OCI-LY3 (cell line): Measurements from ENCODE around the gene RAD51B.

Source experiments
- EZH2phosphoT487 ChIP-seq: fragments of 200-600 bp; shearing (Covaris generic); IDR thresholded peaks from 2 replicates; pipeline ENCODE4 v1.6.1; 2018; ENCODE audit warnings: antibody characterized with exemption, mixed run types, low read depth
- TF ChIP-seq, protein P1 (sequence below): fragments of 200-600, 300-600 bp; sonication (generic); IDR thresholded peaks from 2 replicates; pipeline ENCODE4 v1.5.1; 2014; ENCODE audit warnings: antibody characterized with exemption, low read length, low read depth

DNA sequence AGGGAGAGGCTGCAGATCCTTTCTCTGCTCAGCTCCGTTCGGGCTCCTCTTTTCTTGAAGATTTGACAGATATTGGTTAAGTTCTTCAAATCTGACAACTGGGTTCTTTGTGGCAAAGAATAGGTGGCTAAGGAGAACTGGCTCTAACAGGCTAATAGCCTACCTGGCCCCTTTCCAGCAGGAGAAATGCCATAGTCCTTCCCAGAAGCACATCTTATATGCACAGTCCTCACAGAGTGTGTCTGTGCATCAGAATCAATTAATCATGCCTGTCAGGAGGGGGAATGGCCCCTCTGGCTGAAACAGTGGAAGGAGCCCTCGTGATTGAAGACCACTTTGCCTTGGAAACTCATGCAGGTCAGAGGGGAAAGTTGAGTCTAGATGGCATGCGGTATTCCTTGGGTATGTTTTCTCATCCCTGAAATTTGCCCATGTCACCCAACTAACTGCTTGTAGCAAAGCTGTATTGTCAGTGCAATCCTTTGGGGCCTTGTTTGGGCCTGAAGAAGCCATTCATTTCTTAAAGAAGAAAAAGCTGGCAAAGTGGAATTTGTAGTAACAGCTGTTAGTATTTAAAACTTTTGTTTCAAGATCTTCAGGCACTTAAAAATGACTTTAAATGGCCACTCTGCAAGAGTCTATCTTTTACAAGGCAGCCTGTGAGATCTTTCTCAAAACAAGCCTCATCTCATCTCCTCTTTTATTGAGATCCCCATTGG lies 721.8 kb downstream of the RAD51B start:
- TF ChIP-seq, protein P1, sequence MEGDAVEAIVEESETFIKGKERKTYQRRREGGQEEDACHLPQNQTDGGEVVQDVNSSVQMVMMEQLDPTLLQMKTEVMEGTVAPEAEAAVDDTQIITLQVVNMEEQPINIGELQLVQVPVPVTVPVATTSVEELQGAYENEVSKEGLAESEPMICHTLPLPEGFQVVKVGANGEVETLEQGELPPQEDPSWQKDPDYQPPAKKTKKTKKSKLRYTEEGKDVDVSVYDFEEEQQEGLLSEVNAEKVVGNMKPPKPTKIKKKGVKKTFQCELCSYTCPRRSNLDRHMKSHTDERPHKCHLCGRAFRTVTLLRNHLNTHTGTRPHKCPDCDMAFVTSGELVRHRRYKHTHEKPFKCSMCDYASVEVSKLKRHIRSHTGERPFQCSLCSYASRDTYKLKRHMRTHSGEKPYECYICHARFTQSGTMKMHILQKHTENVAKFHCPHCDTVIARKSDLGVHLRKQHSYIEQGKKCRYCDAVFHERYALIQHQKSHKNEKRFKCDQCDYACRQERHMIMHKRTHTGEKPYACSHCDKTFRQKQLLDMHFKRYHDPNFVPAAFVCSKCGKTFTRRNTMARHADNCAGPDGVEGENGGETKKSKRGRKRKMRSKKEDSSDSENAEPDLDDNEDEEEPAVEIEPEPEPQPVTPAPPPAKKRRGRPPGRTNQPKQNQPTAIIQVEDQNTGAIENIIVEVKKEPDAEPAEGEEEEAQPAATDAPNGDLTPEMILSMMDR, result no peak
- TF ChIP-seq EZH2phosphoT487, result no peak
